Heart left ventricle (tissue), 13 donors: Measurements from ENCODE around the gene RXFP2.

ENCODE experiments used
- POLR2A ChIP-seq, 2 donors: fragments of 450-650 bp; IDR thresholded peaks; one replicate each; pipeline ENCODE4 v1.6.1; 2017; ENCODE audit warnings: antibody characterized with exemption in 2 of 2, mild to moderate bottlenecking in 2 of 2, moderate library complexity in 2 of 2
- TF ChIP-seq, protein P1 (sequence below), 12 donors: fragments of 200-600 bp; sonication (generic) in 4 of 12; IDR thresholded peaks; one replicate each; pipeline versions ENCODE4 v1.5.0 to v1.8.0; 2018 to 2022; ENCODE audit warnings: antibody characterized with exemption in 12 of 12, mild to moderate bottlenecking in 5 of 12
- donor health status: ischemic (EF 13 %, LVEDD 7.1; RV severe dilation, severe dysfunction).
- donor health status: DM: no; HTN: yes; CAD: no.
- donor health status: DM: no; HTN: no; CAD: no.
- donor health status: ischemic (EF 25% LVEDD 6.9; RV normal size, moderate dysfunction).
- donor health status: ischemic (EF 25% LVEDD 5.7; RV mildly dilated, moderate dysfunction).
- donor health status: ischemic (EF 35%, LVEDD 5.7; RV mildly dilated, moderate dysfunction).
- donor health status: nonischemic (EF 11% LVEDD 7.7; RV severe dilation, severe dysfunction).
- donor health status: DM: yes; HTN: yes; CAD: no.
- donor health status: PGD.
- donor health status: ischemic (EF 29% LVEDD 5.4; RV normal size, mild dysfunction).
- donor health status: nonischemic (EF 23%, LVEDD 6.1; RV moderate dilation, normal function).

DNA sequence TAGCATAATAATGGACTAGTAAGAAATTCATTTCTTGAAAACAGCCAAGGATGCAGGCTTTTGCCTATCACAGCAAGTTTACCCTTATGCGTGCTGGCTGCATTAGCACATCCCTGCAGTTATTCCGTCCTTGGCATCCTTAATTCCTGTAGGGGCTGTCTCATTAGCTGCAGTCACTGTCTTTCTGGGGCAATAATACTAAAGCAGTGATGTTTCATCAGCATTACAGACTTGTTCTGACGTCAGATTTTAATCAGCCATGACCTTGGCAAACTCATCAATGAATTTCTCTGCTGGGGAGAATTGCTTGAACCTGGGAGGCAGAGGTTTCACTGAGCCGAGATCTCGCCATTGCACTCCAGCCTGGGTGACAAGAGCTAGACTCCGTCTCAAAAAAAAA lies 103.7 kb downstream of the RXFP2 start:
- TF ChIP-seq POLR2A (IDR thresholded peaks at IDR 0.05) = no peak
- TF ChIP-seq, protein P1, sequence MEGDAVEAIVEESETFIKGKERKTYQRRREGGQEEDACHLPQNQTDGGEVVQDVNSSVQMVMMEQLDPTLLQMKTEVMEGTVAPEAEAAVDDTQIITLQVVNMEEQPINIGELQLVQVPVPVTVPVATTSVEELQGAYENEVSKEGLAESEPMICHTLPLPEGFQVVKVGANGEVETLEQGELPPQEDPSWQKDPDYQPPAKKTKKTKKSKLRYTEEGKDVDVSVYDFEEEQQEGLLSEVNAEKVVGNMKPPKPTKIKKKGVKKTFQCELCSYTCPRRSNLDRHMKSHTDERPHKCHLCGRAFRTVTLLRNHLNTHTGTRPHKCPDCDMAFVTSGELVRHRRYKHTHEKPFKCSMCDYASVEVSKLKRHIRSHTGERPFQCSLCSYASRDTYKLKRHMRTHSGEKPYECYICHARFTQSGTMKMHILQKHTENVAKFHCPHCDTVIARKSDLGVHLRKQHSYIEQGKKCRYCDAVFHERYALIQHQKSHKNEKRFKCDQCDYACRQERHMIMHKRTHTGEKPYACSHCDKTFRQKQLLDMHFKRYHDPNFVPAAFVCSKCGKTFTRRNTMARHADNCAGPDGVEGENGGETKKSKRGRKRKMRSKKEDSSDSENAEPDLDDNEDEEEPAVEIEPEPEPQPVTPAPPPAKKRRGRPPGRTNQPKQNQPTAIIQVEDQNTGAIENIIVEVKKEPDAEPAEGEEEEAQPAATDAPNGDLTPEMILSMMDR (IDR thresholded peaks at IDR 0.05) = no peak
